Esophagus muscularis mucosa (tissue), 4 donors: ENCODE measurements around the gene CKS2.
A peak's percentile ranks its signal among the peaks of the same experiment; 100 is the strongest.

Source experiments
- EP300 ChIP-seq: sonication (generic); formaldehyde crosslinking; IDR thresholded peaks from one replicate; pipeline ENCODE4 v1.6.1; 2017; ENCODE audit warnings: antibody characterized with exemption
- POLR2A ChIP-seq: fragments of 450-650 bp; IDR thresholded peaks from one replicate; pipeline ENCODE4 v1.6.1; 2017; ENCODE audit warnings: antibody characterized with exemption, moderate library complexity, mild to moderate bottlenecking, low read depth
- POLR2AphosphoS5 ChIP-seq, 2 donors: sonication (generic); formaldehyde crosslinking; IDR thresholded peaks; one replicate each; pipeline ENCODE4 v1.6.1; 2017; ENCODE audit warnings: antibody characterized with exemption in 2 of 2
- TF ChIP-seq, protein P1 (sequence below), 3 experiments: fragments of 200-600 bp in 2 of 3; fragments of 450-650 bp in 1 of 3; sonication (generic) in 2 of 3; IDR thresholded peaks; one replicate each; pipeline ENCODE4 v1.5.1; 2017 to 2019; ENCODE audit warnings: antibody characterized with exemption in 3 of 3, mild to moderate bottlenecking in 2 of 3, moderate library complexity in 1 of 3

DNA sequence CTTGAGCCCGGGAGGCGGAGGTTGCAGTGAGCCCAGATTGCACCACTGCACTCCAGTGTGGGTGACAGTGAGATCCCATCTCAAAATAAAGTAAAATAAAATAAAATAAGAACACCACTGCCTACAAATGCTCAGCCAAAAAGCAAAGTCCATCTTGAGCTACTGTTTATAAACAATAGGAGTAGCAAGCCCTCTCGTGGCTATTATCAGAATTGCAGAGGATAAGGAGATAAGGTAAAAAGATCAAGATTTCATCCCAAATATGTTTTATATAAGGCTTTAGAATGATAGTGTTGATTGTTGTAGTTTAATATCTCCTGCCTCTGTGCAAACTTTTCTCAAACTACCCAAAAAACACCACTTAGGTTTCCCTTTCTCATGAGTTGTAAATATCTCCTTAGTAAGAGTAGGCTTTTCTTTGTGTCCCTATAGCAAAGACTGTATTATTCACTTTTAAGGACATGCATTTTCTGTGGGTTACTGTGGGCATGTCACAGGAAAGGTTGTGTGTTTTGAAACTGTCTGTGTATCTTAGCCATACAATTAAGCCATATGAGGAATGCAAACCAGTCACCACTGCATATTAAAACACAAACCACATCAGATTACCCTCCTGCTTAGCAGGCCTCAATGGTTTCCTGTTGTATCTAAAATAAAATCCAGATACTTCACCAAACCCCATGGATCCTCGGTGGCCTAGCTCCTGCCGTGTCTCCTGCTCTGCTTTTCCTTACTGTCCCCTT is 31.8 kb upstream of the CKS2 start:
- TF ChIP-seq, protein P1, sequence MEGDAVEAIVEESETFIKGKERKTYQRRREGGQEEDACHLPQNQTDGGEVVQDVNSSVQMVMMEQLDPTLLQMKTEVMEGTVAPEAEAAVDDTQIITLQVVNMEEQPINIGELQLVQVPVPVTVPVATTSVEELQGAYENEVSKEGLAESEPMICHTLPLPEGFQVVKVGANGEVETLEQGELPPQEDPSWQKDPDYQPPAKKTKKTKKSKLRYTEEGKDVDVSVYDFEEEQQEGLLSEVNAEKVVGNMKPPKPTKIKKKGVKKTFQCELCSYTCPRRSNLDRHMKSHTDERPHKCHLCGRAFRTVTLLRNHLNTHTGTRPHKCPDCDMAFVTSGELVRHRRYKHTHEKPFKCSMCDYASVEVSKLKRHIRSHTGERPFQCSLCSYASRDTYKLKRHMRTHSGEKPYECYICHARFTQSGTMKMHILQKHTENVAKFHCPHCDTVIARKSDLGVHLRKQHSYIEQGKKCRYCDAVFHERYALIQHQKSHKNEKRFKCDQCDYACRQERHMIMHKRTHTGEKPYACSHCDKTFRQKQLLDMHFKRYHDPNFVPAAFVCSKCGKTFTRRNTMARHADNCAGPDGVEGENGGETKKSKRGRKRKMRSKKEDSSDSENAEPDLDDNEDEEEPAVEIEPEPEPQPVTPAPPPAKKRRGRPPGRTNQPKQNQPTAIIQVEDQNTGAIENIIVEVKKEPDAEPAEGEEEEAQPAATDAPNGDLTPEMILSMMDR (IDR thresholded peaks at IDR 0.05), result peak; percentile 70 to 80 (median 77)
- TF ChIP-seq POLR2A, result no peak
- TF ChIP-seq POLR2AphosphoS5 (IDR thresholded peaks at IDR 0.05), result no peak
- TF ChIP-seq EP300, result no peak
